Activated CD8-positive, alpha-beta memory T cell treated with anti-CD3 and anti-CD28 coated beads, Interleukin-2, amount 50 U/mL, for 24 hours (primary cell): ENCODE data around the gene RERE.
"Not testable (repeated sequence)": the region's sequence is repeated elsewhere in the genome, so short reads cannot be mapped to it uniquely, and the experiment has no call there.

Experiments used
- DNase-seq: peaks from one replicate; pipeline ENCODE4 v3.0.0-alpha.2; 2020; ENCODE audit errors: extremely low read depth

Gene RERE

DNA sequence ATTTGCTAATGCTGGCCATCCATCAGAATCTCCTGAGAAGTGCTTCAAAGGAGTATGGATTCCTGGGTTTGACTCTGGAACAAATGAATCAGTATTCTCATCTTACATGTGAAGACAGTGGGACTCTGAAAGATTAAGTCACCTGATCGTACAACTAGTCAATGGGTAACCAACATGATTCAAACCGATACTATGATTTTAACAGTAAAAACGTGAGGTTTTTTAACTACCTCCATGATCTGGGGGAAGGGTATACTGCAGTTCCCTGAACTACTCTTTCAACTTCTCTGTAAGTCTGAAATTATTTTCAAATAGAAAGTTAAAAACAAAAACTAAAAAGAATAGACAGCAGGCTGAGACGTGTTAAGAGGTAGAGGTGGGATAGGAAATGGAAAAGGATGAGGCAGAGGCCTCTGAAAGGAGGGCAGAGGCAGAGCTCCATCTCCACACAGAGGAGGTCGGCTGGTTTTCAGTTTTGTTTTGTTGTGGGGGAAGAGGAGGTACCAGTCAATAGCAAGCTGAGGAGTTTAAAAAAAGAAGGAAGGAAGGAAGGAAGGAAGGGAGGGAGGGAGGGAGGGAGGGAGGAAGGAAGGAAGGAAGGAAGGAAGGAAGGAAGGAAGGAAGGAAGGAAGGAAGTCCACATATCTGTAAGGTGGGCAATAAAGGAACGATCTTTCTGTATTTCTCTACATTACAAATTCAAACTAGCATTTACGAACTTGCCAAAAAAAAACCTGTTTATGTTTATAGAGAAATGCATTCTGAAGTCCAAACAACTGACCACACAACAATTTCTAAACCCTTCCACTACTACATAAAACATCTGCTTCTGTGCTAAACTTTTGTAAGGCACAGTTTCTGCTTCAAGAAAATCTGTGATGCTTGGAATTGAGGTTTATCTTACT lies 213.1 kb downstream of the RERE start:
- no peak for DNase-seq

DNA sequence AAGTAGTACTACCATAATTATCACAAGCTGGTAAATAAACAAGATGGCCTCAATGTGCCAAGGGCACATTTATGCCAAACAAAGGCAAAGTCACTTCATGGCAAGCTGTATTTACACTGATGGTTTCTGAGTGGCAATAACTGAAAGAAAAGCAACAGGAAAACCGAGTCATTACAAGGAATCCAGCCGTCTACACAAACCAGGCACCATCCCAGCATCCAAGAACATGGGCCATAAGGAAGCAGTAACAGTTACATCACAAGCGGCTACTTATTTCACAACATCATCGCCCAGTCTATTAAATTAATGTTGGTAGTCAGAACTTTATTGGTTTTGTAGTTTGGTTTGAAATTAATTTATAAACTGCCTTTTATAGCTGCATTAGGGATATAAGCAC lies 214.2 kb downstream of the RERE start:
- DNase-seq, result no peak

DNA sequence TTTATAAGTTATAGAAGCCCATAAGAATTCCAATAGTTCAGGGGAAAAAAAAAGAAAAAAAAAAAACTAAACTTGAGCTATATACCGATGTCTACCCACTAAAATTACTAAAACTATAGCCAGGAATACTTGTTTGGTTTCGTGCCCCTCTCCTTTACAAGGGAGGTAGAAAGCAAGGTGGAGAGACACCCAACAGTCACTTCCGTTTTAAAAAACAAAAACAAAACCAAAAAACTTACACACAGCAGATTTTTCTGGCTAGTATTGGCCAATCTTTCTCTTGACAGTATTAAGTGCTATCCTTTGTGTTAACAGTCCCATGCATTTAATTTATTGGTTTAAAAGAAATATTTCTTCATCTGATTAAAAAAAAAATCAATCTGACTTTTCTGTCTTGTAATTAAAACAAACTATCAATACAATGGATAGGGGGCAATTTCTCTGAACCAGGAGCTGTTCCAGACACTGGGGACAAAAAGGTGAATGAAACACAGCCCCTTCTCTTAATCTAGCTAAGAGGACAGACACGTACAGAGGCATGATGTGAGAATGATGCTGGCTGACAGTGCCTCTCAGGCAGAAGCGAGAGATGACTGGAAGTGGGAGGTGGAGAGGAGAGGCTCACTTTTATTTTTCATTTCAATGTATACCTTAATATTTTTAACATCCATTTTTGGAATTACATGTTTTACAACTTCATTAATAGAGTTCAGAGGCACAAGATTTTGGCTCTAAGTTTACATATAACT lies 214.8 kb downstream of the RERE start:
- DNase-seq, result peak; percentile 8

DNA sequence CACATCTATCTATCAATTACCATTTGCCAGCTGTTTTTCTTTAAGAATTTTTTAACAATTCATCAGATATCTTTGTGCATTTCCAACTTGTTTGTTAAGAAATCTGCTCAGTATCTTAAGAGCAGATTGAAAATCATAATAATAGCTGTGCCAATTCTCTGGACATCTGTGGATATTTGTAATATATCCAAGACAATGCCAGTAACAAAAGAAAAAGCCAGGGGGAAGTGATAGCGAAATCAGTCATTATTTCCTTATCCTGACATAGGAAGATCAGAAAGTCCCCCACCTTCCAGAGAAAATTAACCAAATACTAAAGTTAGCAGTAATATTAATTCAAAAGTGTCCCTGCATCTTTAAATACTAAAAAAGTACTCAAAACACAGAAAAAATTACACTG lies 217.1 kb downstream of the RERE start:
- no peak for DNase-seq

DNA sequence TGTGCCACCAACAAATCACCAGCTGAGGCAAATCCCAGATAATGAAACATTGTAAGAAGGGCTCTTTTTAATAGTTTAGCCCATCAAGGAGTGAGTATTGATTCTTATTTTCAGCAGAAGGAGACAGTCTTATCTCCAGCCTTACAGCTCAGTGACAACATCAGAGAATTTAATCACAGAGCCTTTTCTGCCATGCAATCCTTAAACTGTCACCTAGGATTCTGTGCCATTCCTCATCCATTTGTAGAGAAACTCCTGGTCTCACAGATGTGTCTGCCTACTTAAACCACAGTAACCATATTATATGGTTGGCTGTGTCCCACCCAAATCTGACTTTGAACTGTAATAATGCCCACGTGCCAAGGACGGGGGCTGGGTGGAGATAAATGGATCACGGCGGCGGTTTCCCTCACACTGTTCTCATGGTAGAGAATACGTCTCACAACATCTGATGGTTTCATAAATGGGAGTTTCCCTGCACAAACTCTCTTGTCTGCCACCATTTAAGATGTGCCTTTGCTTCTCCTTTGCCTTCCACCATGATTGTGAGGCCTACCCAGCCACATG lies 217.7 kb downstream of the RERE start:
- DNase-seq, result no peak

DNA sequence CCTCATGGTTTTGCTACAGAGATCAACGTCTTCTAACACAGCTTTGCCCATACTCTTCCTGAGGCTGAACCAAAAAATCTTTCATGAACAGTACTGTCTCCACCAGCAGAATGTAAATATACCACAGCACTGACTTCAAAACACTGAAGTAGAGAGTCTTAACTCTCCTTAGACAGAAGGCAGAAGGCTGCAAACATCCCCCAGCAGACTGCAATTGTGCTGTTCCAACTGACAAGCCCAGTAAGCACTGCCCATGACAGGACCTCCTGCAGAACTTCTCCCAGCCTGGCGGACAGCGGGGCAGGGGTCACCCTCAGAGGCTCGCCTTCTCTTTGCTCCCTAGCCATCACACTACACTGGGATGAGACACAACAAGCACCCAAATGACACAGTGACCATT lies 218.7 kb downstream of the RERE start:
- DNase-seq, result no peak

DNA sequence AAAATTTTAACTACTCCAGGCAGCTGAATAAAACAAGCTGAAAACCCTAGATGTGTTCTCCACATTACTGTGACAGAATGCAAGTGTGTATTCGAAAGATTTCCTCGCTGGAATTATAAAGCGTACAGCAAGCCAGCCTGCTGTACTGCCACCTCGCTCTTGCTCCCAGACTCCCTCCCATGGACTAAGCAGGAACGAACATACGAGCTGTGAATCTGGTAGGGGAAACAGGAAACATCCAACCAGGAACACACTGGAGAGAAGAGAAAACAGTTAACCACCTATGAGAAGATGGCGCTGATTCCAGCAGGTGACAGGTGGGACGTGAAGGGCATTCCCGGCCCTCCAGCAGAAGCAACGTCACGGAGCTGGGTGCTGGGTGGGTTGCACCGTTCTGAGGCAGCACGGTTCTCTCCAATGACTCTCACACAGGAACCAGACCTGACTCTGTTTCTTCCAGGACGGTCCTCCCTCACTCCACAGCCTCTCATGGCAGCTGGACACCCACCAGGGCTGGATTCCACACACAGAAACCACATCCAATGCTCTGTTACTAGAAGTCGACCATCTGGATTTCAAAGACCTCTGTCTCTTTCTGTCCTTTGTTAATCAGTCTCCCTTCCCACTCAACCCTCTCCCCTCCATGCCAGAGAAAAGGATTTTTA lies 219.2 kb downstream of the RERE start:
- no peak for DNase-seq

DNA sequence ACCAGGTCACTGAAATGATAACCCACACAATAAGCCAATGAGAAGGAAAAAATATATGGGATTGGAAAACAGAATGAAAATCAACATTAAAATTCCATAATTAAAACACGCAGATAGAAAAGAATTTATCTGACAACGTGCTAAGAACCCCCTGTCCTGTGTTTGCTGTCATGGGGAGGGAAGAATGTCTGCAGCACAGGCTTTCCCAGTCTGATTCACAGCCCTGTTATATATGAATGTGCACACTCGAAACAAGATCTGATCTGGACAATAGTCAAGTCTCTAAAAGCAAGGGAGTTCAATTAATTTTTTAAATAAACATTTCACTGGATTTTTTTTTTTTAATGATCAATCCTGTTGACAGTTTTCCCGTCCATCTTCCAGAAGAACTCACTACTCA lies 220.0 kb downstream of the RERE start:
- DNase-seq, result no peak

DNA sequence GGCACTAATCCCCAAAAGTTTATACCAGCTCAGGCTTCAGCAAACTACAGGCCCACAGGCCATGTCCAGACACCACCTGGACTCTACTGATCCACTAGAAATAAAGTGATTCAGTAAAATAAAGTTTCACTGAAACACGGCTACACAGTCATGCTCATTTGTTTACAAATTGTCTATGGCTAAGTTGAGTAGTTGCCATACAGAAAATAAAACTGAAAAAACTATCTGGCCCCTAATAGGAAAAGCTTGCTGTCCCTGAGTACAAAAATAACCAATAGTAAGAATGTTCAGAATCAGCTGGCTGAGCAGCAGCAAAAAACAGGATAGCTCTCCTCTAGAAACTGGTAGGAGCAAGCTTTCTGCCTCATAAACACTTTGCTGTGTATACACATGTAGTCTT lies 221.5 kb downstream of the RERE start:
- no peak for DNase-seq

DNA sequence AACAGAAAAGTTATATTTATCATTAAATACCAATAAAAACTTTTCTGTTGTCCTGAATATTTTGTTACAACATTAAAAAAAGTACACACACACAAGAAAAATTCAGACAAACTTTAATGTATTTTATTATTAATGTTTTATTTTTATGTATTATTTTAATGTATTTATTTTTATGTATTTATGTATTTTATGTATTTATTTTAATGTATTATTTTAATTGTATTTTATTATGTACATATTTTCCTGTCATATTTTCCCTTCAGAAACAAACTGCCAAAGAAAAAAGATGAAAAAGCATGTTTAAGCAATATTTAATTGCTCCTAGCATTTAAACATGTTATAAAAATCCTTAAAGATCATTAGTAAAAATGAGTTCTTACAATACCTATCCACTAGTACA lies 222.1 kb downstream of the RERE start:
- no peak for DNase-seq

DNA sequence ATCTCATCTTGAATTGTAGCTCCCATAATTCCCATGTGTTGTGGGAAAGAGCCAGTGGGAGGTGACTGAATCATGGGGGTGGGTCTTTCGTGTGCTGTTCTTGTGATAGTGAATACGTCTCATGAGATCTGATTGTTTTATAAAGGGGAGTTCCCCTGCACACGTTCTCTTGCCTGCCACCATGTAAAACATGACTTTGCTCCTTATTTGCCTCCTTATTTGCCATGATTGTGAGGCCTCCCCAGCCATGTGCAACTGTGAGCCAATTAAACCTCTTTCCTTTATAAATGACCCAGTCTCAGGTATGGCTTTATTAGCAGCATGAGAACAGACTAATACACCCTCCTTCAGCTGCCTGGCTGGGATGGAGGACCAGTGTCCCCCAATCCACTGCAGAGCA lies 224.1 kb downstream of the RERE start:
- DNase-seq, result not testable (repeated sequence)

DNA sequence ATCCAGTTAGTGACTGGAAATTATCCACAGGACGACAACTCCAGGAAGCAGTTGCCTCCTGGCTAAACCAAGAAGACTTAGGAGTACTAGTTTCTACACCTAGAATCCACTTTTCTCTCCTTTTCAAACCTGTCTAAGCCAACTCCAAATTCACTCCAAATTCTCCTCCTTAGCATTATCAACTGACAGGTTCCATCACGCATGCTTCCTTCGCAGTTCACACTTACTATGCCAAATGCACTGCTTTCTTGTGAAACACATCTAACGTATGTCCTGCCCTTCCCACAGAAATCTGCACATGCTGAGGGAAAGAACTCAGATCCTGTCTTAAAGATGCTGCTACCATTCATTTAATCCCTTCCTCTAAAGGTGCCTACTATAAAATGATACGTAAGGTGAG lies 225.9 kb downstream of the RERE start:
- DNase-seq, result no peak

DNA sequence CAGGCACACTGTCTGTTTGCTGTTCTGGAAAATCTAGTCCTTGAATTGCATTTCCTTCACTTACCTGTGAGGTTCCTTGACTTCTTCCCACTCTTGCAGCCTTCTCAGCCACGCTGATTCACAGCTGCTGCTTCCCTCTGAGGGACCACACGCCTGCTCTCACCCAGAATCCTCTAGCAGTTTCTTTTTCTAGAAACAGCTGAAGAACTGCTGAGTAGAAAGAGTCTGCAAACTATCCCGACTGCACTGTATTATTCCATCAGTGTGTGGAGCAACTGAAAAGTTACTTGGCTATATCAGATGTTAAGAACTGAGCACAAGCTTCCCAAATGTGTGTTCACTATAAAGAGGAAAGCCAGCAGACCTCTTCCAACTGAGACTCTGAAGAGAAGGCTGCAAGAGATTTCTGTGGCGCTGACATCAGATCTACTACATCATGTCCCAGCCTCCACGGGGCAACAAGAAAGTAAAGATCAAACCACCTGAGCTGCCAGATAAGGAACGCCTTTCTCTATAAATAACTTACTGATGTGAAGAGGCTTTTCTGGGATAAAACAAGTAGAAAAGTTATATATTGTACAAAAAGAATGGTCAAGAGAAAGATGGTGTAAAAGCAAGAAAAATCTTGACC lies 226.6 kb downstream of the RERE start:
- DNase-seq, result no peak

DNA sequence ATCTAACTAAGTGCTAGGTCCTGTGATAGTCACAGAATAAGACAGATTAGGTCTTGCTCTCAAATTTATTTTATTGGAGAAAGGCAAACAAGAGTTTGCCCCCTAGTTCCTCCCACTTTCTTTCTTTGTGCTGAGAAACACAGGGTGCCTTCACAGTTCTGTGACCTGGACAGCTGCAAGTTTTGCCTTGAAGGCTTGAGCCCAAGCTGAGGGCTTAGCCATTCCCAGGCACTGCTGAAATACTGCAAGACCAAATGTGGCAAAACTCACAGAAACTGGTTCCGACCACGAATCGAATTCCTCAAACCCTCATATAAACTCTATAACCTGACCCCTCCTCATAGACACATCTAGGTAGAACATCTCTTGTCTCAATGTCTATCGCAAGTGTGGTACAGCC lies 227.9 kb downstream of the RERE start:
- no peak for DNase-seq

DNA sequence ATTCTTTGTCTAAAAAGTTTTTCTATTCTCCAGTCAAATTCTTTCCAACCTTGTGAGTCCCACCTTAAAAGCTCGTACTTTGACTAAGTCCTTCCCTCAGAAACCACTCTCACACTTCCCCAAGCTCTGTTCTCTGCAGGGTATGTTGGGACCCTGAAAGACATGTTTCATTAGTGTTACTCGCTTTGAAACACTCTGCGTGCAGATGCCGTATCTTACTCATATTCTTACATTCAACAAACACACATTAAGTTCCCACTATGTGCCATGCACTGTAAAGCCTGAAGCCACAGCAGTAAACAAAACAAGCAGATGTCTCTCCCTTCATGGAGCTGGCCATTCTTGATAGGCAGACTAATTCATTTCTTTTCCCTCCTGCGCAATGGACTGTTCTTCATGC lies 229.7 kb downstream of the RERE start:
- no peak for DNase-seq

DNA sequence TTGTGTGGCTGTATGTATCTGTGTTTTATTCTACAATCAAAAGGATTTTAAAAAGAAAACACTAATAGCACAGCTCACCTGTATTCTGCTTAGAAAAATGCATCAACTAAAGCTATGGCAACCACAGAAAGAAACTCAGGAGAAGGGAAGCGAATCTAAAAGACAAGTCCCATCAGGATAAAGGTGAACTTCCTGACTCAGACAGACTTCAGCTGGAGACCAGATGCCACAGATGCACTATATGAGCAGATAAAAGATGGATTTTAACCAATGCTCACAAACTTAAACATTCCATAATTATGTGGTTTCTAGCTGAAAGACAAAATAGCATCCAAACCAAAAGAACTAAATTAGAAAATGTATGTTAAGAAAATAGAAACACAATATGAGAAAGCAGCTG lies 231.0 kb downstream of the RERE start:
- no peak for DNase-seq

DNA sequence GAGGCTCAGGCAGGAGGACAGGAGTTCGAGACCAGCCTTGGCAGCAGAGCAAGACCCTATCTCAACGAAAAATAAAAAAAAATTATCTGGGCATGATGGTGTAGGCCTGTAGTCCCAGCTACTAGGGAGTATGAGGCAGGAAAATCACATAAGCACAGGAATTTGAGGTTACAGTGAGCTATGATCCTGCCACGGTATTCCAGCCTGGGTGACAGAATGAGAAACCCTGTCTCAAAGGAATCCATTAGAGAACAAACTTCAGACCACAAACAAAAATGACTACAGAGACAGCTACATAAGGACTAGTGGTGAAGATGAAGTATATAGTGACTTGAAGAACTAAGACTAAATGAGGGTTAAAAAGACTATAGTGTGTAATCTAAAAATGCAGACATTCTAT lies 233.1 kb downstream of the RERE start:
- DNase-seq, result no peak

DNA sequence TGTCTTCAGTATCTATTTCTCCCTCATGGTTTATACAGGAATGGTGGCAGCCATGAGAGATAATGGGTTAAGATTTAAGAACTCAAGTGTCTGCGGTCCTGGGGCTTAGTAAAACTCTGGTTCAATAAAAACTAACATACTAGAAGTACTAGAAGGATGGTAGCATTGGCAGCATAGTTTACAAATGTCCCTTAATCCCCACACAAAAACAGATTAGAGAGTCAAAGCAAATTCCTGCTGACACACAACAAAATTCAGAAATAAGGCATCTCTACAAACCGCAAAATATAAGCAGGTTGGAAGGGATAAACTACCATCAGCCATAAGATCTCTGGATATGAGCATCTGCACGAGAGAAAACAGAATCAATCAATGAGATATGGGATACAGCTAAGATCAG lies 234.4 kb downstream of the RERE start:
- DNase-seq, result no peak

DNA sequence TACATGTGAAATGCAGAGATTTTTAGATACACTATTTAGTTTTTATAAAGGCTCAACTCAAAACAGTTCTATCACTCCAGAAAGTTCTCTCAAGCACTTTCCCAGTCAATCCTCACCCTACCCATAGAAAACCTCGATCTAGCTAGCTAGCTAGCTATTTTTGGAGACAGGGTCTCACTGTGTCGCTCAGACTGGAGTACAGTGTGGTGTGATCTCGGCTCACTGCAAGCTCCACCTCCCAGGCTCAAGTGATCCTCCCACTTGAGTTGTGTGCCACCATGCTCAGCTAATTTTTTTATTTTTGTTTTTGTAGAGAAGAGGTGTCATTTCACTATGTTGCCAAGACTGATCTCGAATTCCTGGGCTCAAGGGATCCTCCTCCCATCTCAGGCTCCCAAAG lies 236.9 kb downstream of the RERE start:
- no peak for DNase-seq

DNA sequence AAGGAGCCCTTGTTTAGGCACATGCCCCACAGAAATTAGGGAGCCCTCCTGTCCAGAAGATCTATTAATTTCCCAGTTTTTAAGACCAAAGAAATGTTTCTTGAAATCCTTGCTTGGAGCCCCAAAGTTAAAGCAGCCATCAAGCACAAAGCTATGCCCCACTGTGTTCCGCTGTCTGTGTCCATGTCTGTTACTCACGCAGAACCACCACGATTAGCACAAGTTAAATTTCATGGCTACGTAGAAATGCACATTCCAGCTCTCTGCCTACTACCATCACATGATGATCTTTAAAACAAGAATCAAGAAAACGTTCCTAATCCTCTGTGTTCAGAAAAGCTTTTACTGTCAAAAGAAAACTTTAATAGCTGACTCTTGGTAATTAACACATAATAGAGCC lies 238.5 kb downstream of the RERE start:
- no peak for DNase-seq

DNA sequence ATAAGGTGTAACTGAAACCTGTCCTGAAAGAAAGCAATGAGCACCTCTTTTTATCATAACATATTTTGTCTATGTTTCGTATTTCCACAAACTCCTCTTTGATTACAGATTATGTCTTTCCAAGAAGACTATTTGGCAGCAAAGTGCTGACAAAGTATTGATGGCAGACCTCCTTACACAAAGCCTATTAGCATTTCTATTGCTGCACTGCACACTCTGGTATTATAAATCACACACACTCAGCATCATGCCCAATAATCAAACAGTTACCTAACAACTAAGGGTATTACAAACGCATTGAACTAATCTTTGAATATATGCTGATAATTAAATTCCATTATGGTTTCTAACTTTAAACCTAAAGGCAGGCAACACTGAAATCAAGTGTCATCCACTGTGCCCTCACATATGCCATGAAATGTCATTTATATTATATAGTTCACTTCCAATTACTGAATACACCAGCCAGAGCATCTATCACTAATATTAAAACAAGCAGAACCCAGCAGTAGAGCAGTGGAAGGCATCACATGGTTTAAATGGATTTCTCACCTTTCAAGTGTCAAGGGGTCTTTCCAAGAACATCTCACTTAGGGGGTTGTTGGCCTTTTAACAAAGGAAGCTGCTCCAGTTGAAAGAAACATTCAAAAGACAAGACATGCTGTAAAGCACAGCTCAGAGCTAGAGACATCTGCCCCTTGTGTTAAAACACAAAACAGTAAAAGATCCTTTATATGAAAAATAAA lies 239.1 kb downstream of the RERE start:
- DNase-seq, result no peak
